ENCODE measurements around the gene SHISA5. TPM values are rescaled to one million over a fixed set of nuclear protein-coding genes. Genes with fewer than 3 reads are reported as not detected.

SHISA5 gene
- total and polyA plus RNA-seq, 2 of the 8 experiments (the other 6 are each of a cell fraction or from before 2014, with no cell fraction given) = 196 to 315 TPM

DNA sequence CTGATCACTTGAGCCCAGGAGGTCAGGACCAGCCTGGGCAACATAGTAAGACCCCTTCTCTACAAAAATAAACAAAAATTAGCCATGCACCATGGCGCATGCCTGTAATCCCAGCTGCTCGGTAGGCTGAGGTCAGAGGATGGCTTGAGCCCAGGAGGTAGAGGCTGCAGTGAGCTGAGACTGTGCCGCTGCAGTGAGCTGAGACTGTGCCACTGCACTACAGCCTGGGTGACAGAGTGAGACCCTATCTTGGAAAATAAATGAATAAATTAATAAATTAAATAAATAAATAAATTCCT is 10.8 kb downstream of the SHISA5 start:
- H2BK120ac ChIP-seq (replicated peaks; ENCODE audit: low read depth, low read length) = no peak overlapping the region
- no peak overlapping the region for H2BK5ac ChIP-seq (ENCODE audit: low read depth, low read length)
- H3K14ac ChIP-seq (ENCODE audit: insufficient read length) = no peak overlapping the region
- peaks cover 0 to 15% (median under 1%) of the 10 kb centered on the region in 4 experiments; a peak in 2 of 8 replicates for H3K36me3 ChIP-seq (ENCODE audit: control insufficient read depth in 2 of 4, insufficient read depth in 4 of 4, low read length in 3 of 4)
- no peak overlapping the region for H2AFZ ChIP-seq (ENCODE audit: low read length)
- no peak overlapping the region for H2BK15ac ChIP-seq (ENCODE audit: low read length)
- H3K4me1 ChIP-seq (replicated peaks in 1 of 4; ENCODE audit: control insufficient read depth in 3 of 4, insufficient read depth in 4 of 4, low read length in 3 of 4) = no peaks in the 10 kb centered on the region; a peak in 1 of 7 replicates
- H4K91ac ChIP-seq (replicated peaks; ENCODE audit: insufficient read length, low read length) = no peak overlapping the region
- no peaks in the 10 kb centered on the region for H3K23me2 ChIP-seq (ENCODE audit: low read depth, low read length)
- CTCF ChIA-PET (ENCODE audit: partially characterized antibody) = interaction anchor here (0.6 to 1.4 kb wide), 2 partner anchors 34 to 47 kb away, joined by 3 read pairs; no protein-coding TSS in a partner anchor
- no peak overlapping the region for H3K4me3 ChIP-seq (ENCODE audit: extremely low read depth in 1 of 4, insufficient read depth in 2 of 4, low read depth in 3 of 4, low read length in 4 of 4)
- POLR2A ChIA-PET (ENCODE audit: partially characterized antibody) = interaction anchor here (1.3 kb wide), 1 partner anchor 9 kb away, joined by 3 read pairs; no protein-coding TSS in a partner anchor
- H2AK5ac ChIP-seq (ENCODE audit: low read depth, low read length) = no peak overlapping the region
- no peak overlapping the region for H4K5ac ChIP-seq (ENCODE audit: insufficient read length, low read depth, low read length)
- H3K9me3 ChIP-seq (ENCODE audit: insufficient read depth in 2 of 2, low read depth in 1 of 2, low read length in 1 of 2) = no peaks in the 10 kb centered on the region; a peak in 1 of 4 replicates
- H3K9ac ChIP-seq (replicated peaks in 1 of 4; ENCODE audit: extremely low read depth in 1 of 4, low read depth in 3 of 4, low read length in 3 of 4) = no peak overlapping the region
- H3K79me2 ChIP-seq (ENCODE audit: control insufficient read depth in 1 of 2, insufficient read depth in 2 of 2, low read length in 2 of 2) = no peaks in the 10 kb centered on the region
- no peaks in the 10 kb centered on the region for H3K79me1 ChIP-seq (ENCODE audit: low read depth, low read length)
- H3K23ac ChIP-seq (ENCODE audit: insufficient read length) = no peak overlapping the region
- DNase-seq (ENCODE audit: low read depth in 1 of 2, low spot score in 2 of 2) (no peak), FAIRE-seq (no peak)
- H3K27me3 ChIP-seq (replicated peaks in 1 of 4; ENCODE audit: control insufficient read depth in 3 of 4, extremely low read depth in 1 of 4, insufficient read depth in 3 of 4, low read length in 3 of 4) = no peaks in the 10 kb centered on the region
- H3K4ac ChIP-seq (replicated peaks; ENCODE audit: insufficient read length, low read depth, low read length) = no peak overlapping the region
- H3K56ac ChIP-seq (replicated peaks; ENCODE audit: insufficient read length, low read depth, low read length) = no peak overlapping the region
- no peaks in the 10 kb centered on the region for H4K20me1 ChIP-seq (replicated peaks in 1 of 2; ENCODE audit: control insufficient read depth in 1 of 2, insufficient read depth in 2 of 2, low read length in 2 of 2)
- H4K8ac ChIP-seq (ENCODE audit: extremely low read depth, insufficient read depth, low read length) = no peak overlapping the region
- WGBS, 2 experiments (ENCODE audit: extremely low coverage in 1 of 2, insufficient coverage in 1 of 2, insufficient read length in 1 of 2, insufficient replicate concordance in 2 of 2, low coverage in 1 of 2, low lambda C conversion rate in 2 of 2, missing lambda C conversion rate in 1 of 2) = 94% methylated on average over 3 of the region's 3 CpGs; no CpG with 5 or more reads in 1 of the 2 experiments
- H2BK12ac ChIP-seq (ENCODE audit: low read depth, low read length) = no peak overlapping the region
- H3K27ac ChIP-seq (ENCODE audit: low read depth, low read length) = no peak overlapping the region
- H2BK20ac ChIP-seq (ENCODE audit: low read length) = no peak overlapping the region
- no peak overlapping the region for H3K4me2 ChIP-seq (ENCODE audit: insufficient read depth in 1 of 2, low read depth in 2 of 2, low read length in 2 of 2)
- no peak overlapping the region for H3K18ac ChIP-seq (ENCODE audit: extremely low read depth, low read length)
- no peak for TF ChIP-seq EP300 (IDR thresholded peaks at IDR 0.05; ENCODE audit: borderline replicate concordance in 1 of 2, low read depth in 2 of 2, low read length in 2 of 2)

All from H1 (cell line).